ENCODE results near the gene PRKG1. TPM values are rescaled to one million over a fixed set of nuclear protein-coding genes. Genes with fewer than 3 reads are reported as not detected.
"Not testable (repeated sequence)": the region's sequence is repeated elsewhere in the genome, so short reads cannot be mapped to it uniquely, and the experiment has no call there.

Gene PRKG1
- total RNA-seq, 5 donors from 2014 or later (not counting 1 experiment from before 2014, with no cell fraction given) = 0.03 to 0.26 (median 0.19) TPM; not detected in 1

DNA sequence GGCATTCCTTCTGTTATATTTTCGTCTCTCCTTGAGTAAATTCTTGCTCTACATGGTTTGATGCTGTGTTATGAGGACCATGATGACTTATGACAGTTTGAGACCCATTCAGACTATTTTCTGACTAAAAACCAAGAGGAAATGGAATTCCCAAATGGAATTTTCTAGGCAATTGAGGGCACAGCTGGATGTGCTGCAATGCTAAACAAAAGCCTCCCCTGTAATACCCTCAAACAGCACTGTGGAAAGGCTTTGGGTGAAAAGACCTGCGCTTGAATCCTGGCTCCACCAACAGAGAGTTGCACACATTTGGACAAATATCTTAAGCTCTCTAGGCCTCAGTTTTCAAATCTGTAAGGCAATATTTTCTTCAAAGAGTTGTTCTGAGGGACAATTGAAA is 129.1 kb downstream of the PRKG1 start:
- Mint-ChIP-seq H3K4me3 (no peak overlapping the region), H3K9me3 (peaks cover 0 to 8% (median 0%) of the 10 kb centered on the region in 3 donors), H3K27ac (no peak overlapping the region), H3K27me3 (peaks cover 0 to 1% of the 10 kb centered on the region in 2 donors), H3K36me3 (no peaks in the 10 kb centered on the region), H3K4me1 (no peaks in the 10 kb centered on the region)
- no peak for DNase-seq
- no peaks in the 10 kb centered on the region for H3K9me3 ChIP-seq
- no peak for ATAC-seq (replicated peaks in 1 of 4)
- no CpG with 5 or more reads among the region's 2 CpGs for WGBS (ENCODE audit: insufficient coverage)
- no peak overlapping the region for H3K4me3 ChIP-seq (ENCODE audit: control insufficient read depth in 1 of 2, extremely low read depth in 1 of 2, low read length in 1 of 2)
- no peaks in the 10 kb centered on the region for H3K27me3 ChIP-seq (replicated peaks in 1 of 2; ENCODE audit: control insufficient read depth in 2 of 2, extremely low read depth in 1 of 2, insufficient read depth in 2 of 2, low read length in 1 of 2)
- ChIA-PET POLR2A (no interaction called here), CTCF (no interaction called here)
- no peaks in the 10 kb centered on the region for H3K4me1 ChIP-seq (ENCODE audit: control insufficient read depth in 1 of 2, extremely low read depth in 1 of 2, insufficient read depth in 2 of 2, low read length in 2 of 2)
- no peak overlapping the region for H3K27ac ChIP-seq (ENCODE audit: low read length)
- no peaks in the 10 kb centered on the region for H3K36me3 ChIP-seq (ENCODE audit: control insufficient read depth in 2 of 2, extremely low read depth in 1 of 2, insufficient read depth in 1 of 2, low read length in 1 of 2)

DNA sequence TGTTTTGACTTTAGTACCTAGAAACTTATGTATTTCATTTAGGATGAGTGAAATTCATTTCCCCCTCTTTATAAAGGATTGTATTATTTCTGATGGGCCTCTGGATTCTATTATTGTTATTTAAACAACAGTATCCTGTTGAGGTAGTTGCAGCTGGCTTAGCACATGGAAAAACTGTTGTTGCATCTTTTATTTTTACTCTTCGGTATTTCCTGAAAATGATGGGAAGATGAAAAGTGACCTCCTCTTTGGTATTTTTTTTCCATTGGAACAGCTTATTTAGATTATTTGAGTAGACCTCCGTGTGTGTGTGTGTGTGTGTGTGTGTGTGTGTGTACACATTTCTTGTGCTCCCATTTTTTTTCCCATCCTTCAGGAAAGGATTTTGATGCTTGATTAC is 129.8 kb downstream of the PRKG1 start:
- no peak overlapping the region for H3K4me3 Mint-ChIP-seq
- H3K27me3 Mint-ChIP-seq = peaks cover 0 to 3% of the 10 kb centered on the region in 2 donors
- DNase-seq = no peak
- H3K9me3 Mint-ChIP-seq = peaks cover 0 to 8% (median 0%) of the 10 kb centered on the region in 3 donors
- H3K36me3 ChIP-seq (ENCODE audit: control insufficient read depth in 2 of 2, extremely low read depth in 1 of 2, insufficient read depth in 1 of 2, low read length in 1 of 2) = no peaks in the 10 kb centered on the region
- POLR2A ChIA-PET = no interaction called here
- no peak for ATAC-seq (replicated peaks in 1 of 4)
- no peaks in the 10 kb centered on the region for H3K36me3 Mint-ChIP-seq
- no peak overlapping the region for H3K27ac ChIP-seq (ENCODE audit: low read length)
- no peaks in the 10 kb centered on the region for H3K4me1 Mint-ChIP-seq
- H3K4me3 ChIP-seq (ENCODE audit: control insufficient read depth in 1 of 2, extremely low read depth in 1 of 2, low read length in 1 of 2) = no peak overlapping the region
- WGBS (ENCODE audit: insufficient coverage) = no CpG with 5 or more reads among the region's 2 CpGs
- H3K27ac Mint-ChIP-seq = no peak overlapping the region
- H3K9me3 ChIP-seq = no peaks in the 10 kb centered on the region
- H3K4me1 ChIP-seq (ENCODE audit: control insufficient read depth in 1 of 2, extremely low read depth in 1 of 2, insufficient read depth in 2 of 2, low read length in 2 of 2) = no peaks in the 10 kb centered on the region
- H3K27me3 ChIP-seq (replicated peaks in 1 of 2; ENCODE audit: control insufficient read depth in 2 of 2, extremely low read depth in 1 of 2, insufficient read depth in 2 of 2, low read length in 1 of 2) = no peaks in the 10 kb centered on the region
- CTCF ChIA-PET = no interaction called here

DNA sequence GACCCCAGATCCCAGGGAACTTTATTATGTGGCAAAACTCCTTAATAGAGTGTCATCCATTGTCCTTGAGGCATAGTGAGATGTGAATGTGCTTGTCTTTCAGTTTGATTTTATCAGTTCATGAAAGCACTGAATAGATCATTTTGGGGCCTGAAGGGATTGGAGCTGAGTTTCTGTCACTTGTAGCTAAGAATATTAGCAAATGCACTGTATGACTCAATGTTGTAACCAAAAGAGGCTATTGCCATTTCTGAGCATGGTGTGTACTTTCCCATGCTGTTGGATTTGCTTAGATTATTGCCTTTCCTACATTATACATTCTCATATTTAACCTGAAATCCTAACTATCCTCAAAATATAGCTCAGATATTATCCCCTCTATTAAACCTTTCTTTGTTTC is 130.4 kb downstream of the PRKG1 start:
- DNase-seq (no peak), ATAC-seq (replicated peaks in 1 of 4) (no peak)
- no peaks in the 10 kb centered on the region for H3K36me3 Mint-ChIP-seq
- H3K27ac Mint-ChIP-seq = no peak overlapping the region
- peaks cover 0 to 3% of the 10 kb centered on the region in 2 donors for H3K27me3 Mint-ChIP-seq
- Histone ChIP-seq H3K27me3 (replicated peaks in 1 of 2; ENCODE audit: control insufficient read depth in 2 of 2, extremely low read depth in 1 of 2, insufficient read depth in 2 of 2, low read length in 1 of 2) (no peaks in the 10 kb centered on the region), H3K36me3 (ENCODE audit: control insufficient read depth in 2 of 2, extremely low read depth in 1 of 2, insufficient read depth in 1 of 2, low read length in 1 of 2) (no peaks in the 10 kb centered on the region), H3K4me3 (ENCODE audit: control insufficient read depth in 1 of 2, extremely low read depth in 1 of 2, low read length in 1 of 2) (no peak overlapping the region), H3K4me1 (ENCODE audit: control insufficient read depth in 1 of 2, extremely low read depth in 1 of 2, insufficient read depth in 2 of 2, low read length in 2 of 2) (no peaks in the 10 kb centered on the region), H3K9me3 (no peaks in the 10 kb centered on the region), H3K27ac (ENCODE audit: low read length) (no peak overlapping the region)
- no peak overlapping the region for H3K4me3 Mint-ChIP-seq
- H3K4me1 Mint-ChIP-seq = no peaks in the 10 kb centered on the region
- ChIA-PET CTCF (interaction anchor here in 1 of 2 donors (0.6 to 0.7 kb wide), 2 partner anchors 289 to 909 kb away, joined by 3 read pairs; no protein-coding TSS in a partner anchor), POLR2A (interaction anchor here in 1 of 2 donors (0.5 kb wide), 1 partner anchor 235 kb away, joined by 3 read pairs; no protein-coding TSS in a partner anchor)
- H3K9me3 Mint-ChIP-seq = peaks cover 0 to 8% (median 0%) of the 10 kb centered on the region in 3 donors

DNA sequence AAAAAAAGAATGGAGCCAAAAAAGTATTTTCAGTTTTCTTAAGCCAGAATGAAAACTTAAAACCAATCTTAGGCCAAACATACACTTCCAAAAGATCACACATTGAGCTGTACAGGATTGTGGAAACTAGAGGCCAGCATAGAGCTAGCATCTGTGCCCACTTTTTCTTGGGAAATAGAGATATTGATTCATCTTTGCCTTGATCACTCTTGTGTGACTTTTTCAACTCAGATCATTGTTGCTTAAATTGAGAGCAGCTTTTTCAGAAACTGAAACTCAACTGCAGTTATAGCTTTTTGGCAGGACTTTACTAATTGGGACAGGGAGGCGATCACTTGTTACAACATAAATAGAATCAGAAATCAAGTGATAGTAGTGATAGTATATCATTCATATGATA is 132.2 kb downstream of the PRKG1 start:
- no peak overlapping the region for H3K27ac Mint-ChIP-seq
- no peak overlapping the region for H3K4me3 Mint-ChIP-seq
- H3K9me3 Mint-ChIP-seq = peaks cover 0 to 8% (median 0%) of the 10 kb centered on the region in 3 donors
- ATAC-seq (replicated peaks in 1 of 4) (no peak), DNase-seq (no peak)
- H3K9me3 ChIP-seq = no peaks in the 10 kb centered on the region
- ChIA-PET POLR2A (no interaction called here), CTCF (interaction anchor here in 1 of 2 donors (0.7 kb wide), 2 partner anchors 36 to 218 kb away, joined by 3 to 4 read pairs; no protein-coding TSS in a partner anchor)
- H3K27me3 ChIP-seq (replicated peaks in 1 of 2; ENCODE audit: control insufficient read depth in 2 of 2, extremely low read depth in 1 of 2, insufficient read depth in 2 of 2, low read length in 1 of 2) = no peaks in the 10 kb centered on the region
- no peaks in the 10 kb centered on the region for H3K4me1 Mint-ChIP-seq
- no peaks in the 10 kb centered on the region for H3K36me3 ChIP-seq (ENCODE audit: control insufficient read depth in 2 of 2, extremely low read depth in 1 of 2, insufficient read depth in 1 of 2, low read length in 1 of 2)
- no peak overlapping the region for H3K4me3 ChIP-seq (ENCODE audit: control insufficient read depth in 1 of 2, extremely low read depth in 1 of 2, low read length in 1 of 2)
- H3K36me3 Mint-ChIP-seq = no peaks in the 10 kb centered on the region
- H3K27ac ChIP-seq (ENCODE audit: low read length) = no peak overlapping the region
- no CpG with 5 or more reads among the region's 1 CpG for WGBS (ENCODE audit: insufficient coverage)
- peaks cover 0 to 3% of the 10 kb centered on the region in 2 donors for H3K27me3 Mint-ChIP-seq
- no peaks in the 10 kb centered on the region for H3K4me1 ChIP-seq (ENCODE audit: control insufficient read depth in 1 of 2, extremely low read depth in 1 of 2, insufficient read depth in 2 of 2, low read length in 2 of 2)

DNA sequence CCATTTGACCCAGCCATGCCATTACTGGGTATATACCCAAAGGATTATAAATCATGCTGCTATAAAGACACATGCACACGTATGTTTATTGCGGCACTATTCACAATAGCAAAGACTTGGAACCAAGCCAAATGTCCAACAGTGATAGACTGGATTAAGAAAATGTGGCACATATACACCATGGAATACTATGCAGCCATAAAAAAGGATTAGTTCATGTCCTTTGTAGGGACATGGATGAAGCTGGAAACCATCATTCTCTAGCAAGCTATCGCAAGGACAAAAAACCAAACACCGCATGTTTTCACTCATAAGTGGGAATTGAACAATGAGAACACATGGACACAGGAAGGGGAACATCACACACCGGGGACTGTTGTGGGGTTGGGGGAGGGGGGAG is 138.7 kb downstream of the PRKG1 start:
- H3K36me3 ChIP-seq (ENCODE audit: control insufficient read depth in 2 of 2, extremely low read depth in 1 of 2, insufficient read depth in 1 of 2, low read length in 1 of 2); H3K27me3 Mint-ChIP-seq; H3K27ac Mint-ChIP-seq: not testable (repeated sequence)

DNA sequence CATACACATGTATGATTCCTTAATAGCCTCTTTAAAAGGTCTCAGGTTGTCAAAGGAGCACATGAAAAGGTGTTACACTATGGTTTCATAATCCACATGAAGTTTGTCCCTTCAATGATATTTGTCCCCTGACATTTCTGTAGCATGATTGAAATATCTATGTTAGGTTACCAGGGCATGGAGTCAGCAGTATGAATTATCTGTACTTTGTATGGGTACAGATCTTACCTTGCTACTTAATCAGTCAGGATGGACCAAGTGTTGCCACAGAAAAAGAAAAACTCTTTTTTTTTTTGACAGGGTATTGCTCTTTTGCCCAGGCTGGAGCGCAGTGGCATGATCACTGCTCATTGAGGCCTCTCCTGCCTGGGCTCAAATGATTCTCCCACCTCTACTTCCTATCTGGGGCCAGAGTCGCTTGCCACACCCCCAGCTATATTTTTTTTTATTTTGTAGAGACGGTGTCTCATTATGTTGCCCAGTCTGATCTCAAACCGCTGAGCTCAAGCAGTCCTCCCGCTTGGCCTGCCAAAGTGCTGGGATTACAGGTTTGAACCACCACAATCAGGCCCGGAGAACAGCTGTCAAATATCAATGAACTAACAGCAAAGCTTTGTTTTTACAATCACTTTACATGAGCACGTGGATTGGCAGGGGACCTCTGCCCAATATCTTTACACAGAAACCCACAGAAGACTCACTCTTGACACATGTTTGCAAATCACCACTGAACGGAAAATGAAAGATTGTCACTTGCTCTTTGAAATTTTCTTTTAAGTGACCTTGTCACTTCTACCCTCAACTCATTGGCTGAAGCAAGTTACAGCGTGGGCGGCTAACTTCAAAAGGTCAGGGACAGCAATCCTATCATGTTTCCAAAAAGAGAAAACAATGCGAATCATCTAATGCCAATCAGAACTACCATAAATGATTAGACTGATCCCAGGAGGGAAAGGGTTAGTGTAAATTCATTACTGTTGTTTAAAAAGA is 140.2 kb downstream of the PRKG1 start:
- no peaks in the 10 kb centered on the region for H3K4me1 ChIP-seq (ENCODE audit: control insufficient read depth in 1 of 2, extremely low read depth in 1 of 2, insufficient read depth in 2 of 2, low read length in 2 of 2)
- Mint-ChIP-seq H3K4me1 (no peaks in the 10 kb centered on the region), H3K27me3 (no peaks in the 10 kb centered on the region), H3K9me3 (no peaks in the 10 kb centered on the region), H3K4me3 (no peak overlapping the region), H3K36me3 (no peaks in the 10 kb centered on the region), H3K27ac (no peak overlapping the region)
- ChIA-PET POLR2A (no interaction called here), CTCF (interaction anchor here in 1 of 2 donors (0.6 kb wide), 1 partner anchor 77 kb away, joined by 3 read pairs; no protein-coding TSS in a partner anchor)
- no peak overlapping the region for H3K27ac ChIP-seq (ENCODE audit: low read length)
- no peaks in the 10 kb centered on the region for H3K36me3 ChIP-seq (ENCODE audit: control insufficient read depth in 2 of 2, extremely low read depth in 1 of 2, insufficient read depth in 1 of 2, low read length in 1 of 2)
- H3K9me3 ChIP-seq = no peaks in the 10 kb centered on the region
- 74% methylated on average over 5 of the region's 11 CpGs for WGBS (ENCODE audit: insufficient coverage)
- no peak overlapping the region for H3K4me3 ChIP-seq (ENCODE audit: control insufficient read depth in 1 of 2, extremely low read depth in 1 of 2, low read length in 1 of 2)
- DNase-seq (no peak), ATAC-seq (replicated peaks in 1 of 4) (no peak)
- no peaks in the 10 kb centered on the region for H3K27me3 ChIP-seq (replicated peaks in 1 of 2; ENCODE audit: control insufficient read depth in 2 of 2, extremely low read depth in 1 of 2, insufficient read depth in 2 of 2, low read length in 1 of 2)

More for the DNA sequence above, 138.7 kb downstream of the PRKG1 start:
- POLR2A ChIA-PET; H3K4me1 Mint-ChIP-seq; H3K4me1 ChIP-seq (ENCODE audit: control insufficient read depth in 1 of 2, extremely low read depth in 1 of 2, insufficient read depth in 2 of 2, low read length in 2 of 2); H3K9me3 Mint-ChIP-seq; DNase-seq; ATAC-seq (replicated peaks in 1 of 4); H3K4me3 ChIP-seq (ENCODE audit: control insufficient read depth in 1 of 2, extremely low read depth in 1 of 2, low read length in 1 of 2); H3K4me3 Mint-ChIP-seq; H3K9me3 ChIP-seq; H3K27me3 ChIP-seq (replicated peaks in 1 of 2; ENCODE audit: control insufficient read depth in 2 of 2, extremely low read depth in 1 of 2, insufficient read depth in 2 of 2, low read length in 1 of 2); CTCF ChIA-PET; H3K27ac ChIP-seq (ENCODE audit: low read length); H3K36me3 Mint-ChIP-seq: not testable (repeated sequence)
- no CpG with 5 or more reads among the region's 5 CpGs for WGBS (ENCODE audit: insufficient coverage)
